Neural progenitor cell (in vitro differentiated cells): ENCODE measurements around the gene GABRA5. TPM values are rescaled to one million over a fixed set of nuclear protein-coding genes. Genes with fewer than 3 reads are reported as not detected.

Source experiments
- DNase-seq: peaks from one replicate; pipeline ENCODE4 v3.0.0-alpha.2; 2016; ENCODE audit warnings: low spot score
- H2AFZ ChIP-seq: fragments of 200-600 bp; sonication (generic); replicated peaks from 2 replicates; pipeline ENCODE4 v1.6.1; 2016; ENCODE audit warnings: antibody characterized with exemption
- H3F3A ChIP-seq: fragments of 200-600 bp; sonication (generic); 2 replicates; pipeline ENCODE4 v1.6.1; 2016; ENCODE audit warnings: antibody characterized with exemption, low read depth
- H3K27ac ChIP-seq: fragments of 200-600 bp; sonication (generic); 2 replicates; pipeline ENCODE4 v1.5.1; 2016; ENCODE audit warnings: mild to moderate bottlenecking
- H3K27me3 ChIP-seq: fragments of 200-600 bp; sonication (generic); 2 replicates; pipeline ENCODE4 v1.6.1; 2016; ENCODE audit warnings: mild to moderate bottlenecking, moderate library complexity
- H3K36me3 ChIP-seq: fragments of 200-600 bp; sonication (generic); 2 replicates; pipeline ENCODE4 v1.5.1; 2016
- H3K4me1 ChIP-seq: fragments of 200-600 bp; sonication (generic); 2 replicates; pipeline ENCODE4 v1.6.1; 2016; ENCODE audit warnings: mixed run types
- H3K4me2 ChIP-seq: fragments of 200-600 bp; sonication (generic); 2 replicates; pipeline ENCODE4 v1.6.1; 2016
- H3K4me3 ChIP-seq: fragments of 200-600 bp; sonication (generic); 2 replicates; pipeline ENCODE4 v1.5.1; 2016
- H3K79me2 ChIP-seq: fragments of 200-600 bp; sonication (generic); 2 replicates; pipeline ENCODE4 v1.6.1; 2016; ENCODE audit warnings: low read depth
- H3K9ac ChIP-seq: fragments of 200-600 bp; sonication (generic); 2 replicates; pipeline ENCODE4 v1.6.1; 2016
- H3K9me3 ChIP-seq: fragments of 200-600 bp; sonication (generic); 2 replicates; pipeline ENCODE4 v1.5.1; 2016; ENCODE audit warnings: low read depth
- H4K20me1 ChIP-seq: fragments of 200-600 bp; sonication (generic); 2 replicates; pipeline ENCODE4 v1.6.1; 2016; ENCODE audit warnings: low read depth
- H3K27ac Mint-ChIP-seq: 3 replicates; pipeline ENCODE4 v1.8.0; 2021; ENCODE audit warnings: mixed read lengths
- H3K27me3 Mint-ChIP-seq: 2 replicates; pipeline ENCODE4 v1.8.0; 2022; ENCODE audit warnings: low read depth, mild to moderate bottlenecking, inconsistent platforms, moderate library complexity, mixed read lengths; ENCODE audit not compliant: insufficient read depth
- H3K36me3 Mint-ChIP-seq: 3 replicates; pipeline ENCODE4 v1.8.0; 2021; ENCODE audit warnings: mixed read lengths
- H3K4me1 Mint-ChIP-seq: 3 replicates; pipeline ENCODE4 v1.8.0; 2021; ENCODE audit warnings: mixed read lengths
- H3K4me3 Mint-ChIP-seq: 3 replicates; pipeline ENCODE4 v1.8.0; 2021; ENCODE audit warnings: mild to moderate bottlenecking, moderate library complexity, mixed read lengths
- H3K9me3 Mint-ChIP-seq: 3 replicates; pipeline ENCODE4 v1.8.0; 2020; ENCODE audit warnings: mixed read lengths
- EZH2 ChIP-seq: fragments of 200-600 bp; sonication (generic); IDR thresholded peaks from 2 replicates; pipeline ENCODE4 v1.6.1; 2017; ENCODE audit warnings: antibody characterized with exemption, mild to moderate bottlenecking, moderate library complexity
- EZH2phosphoT487 ChIP-seq: fragments of 200-600 bp; sonication (generic); IDR thresholded peaks from 2 replicates; pipeline ENCODE4 v1.6.1; 2017; ENCODE audit warnings: antibody characterized with exemption
- total RNA-seq: library from RNA; depleted of rRNA; stranded (reverse); fragments of >200 nt; gene quantifications from 2 replicates; pipeline ENCODE4 v1.2.3, GENCODE V29; 2015; ENCODE audit warnings: low replicate concordance
- TF ChIP-seq, protein P1 (sequence below): fragments of 200-600 bp; sonication (generic); IDR thresholded peaks from 2 replicates; pipeline ENCODE4 v1.5.1; 2017; ENCODE audit warnings: antibody characterized with exemption, mild to moderate bottlenecking

GABRA5 gene
- total RNA-seq, 1 donor from 2014 or later, result 3.0 TPM

DNA sequence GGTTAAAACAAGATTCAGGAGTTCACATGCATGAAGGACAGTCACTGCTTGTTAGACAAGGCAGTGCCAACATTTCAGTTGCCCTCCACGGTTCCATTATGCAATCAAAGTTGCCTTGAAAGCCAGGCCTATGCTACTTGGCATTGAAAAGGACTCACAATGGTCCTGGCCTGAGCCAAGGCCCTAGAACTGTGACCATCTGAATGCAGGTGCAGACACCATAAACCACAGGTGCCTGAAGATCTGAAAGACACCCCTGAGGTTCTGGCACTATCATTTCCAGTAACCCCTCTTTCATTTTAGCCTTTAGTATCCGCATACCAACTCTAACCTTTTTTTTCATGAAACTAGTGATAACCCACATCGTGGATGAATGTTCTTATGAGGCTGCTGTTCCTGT is 2.8 kb downstream of the GABRA5 start:
- no peaks in the 10 kb centered on the region for H3K36me3 ChIP-seq
- Mint-ChIP-seq H3K4me3 (no peak overlapping the region), H3K9me3 (no peaks in the 10 kb centered on the region), H3K27ac (no peak overlapping the region), H3K27me3 (peaks cover 25% of the 10 kb centered on the region), H3K4me1 (peaks cover 15% of the 10 kb centered on the region), H3K36me3 (no peaks in the 10 kb centered on the region)
- DNase-seq, result no peak
- no peak overlapping the region for H3K4me3 ChIP-seq
- no peak overlapping the region for H3K27ac ChIP-seq
- no peaks in the 10 kb centered on the region for H4K20me1 ChIP-seq
- no peaks in the 10 kb centered on the region for H3K79me2 ChIP-seq
- no peaks in the 10 kb centered on the region for H3F3A ChIP-seq
- H3K27me3 ChIP-seq, result peaks cover 59% of the 10 kb centered on the region
- H3K4me2 ChIP-seq, result no peak overlapping the region
- H3K4me1 ChIP-seq, result peaks cover 7% of the 10 kb centered on the region
- H3K9ac ChIP-seq, result no peak overlapping the region
- TF ChIP-seq, protein P1, sequence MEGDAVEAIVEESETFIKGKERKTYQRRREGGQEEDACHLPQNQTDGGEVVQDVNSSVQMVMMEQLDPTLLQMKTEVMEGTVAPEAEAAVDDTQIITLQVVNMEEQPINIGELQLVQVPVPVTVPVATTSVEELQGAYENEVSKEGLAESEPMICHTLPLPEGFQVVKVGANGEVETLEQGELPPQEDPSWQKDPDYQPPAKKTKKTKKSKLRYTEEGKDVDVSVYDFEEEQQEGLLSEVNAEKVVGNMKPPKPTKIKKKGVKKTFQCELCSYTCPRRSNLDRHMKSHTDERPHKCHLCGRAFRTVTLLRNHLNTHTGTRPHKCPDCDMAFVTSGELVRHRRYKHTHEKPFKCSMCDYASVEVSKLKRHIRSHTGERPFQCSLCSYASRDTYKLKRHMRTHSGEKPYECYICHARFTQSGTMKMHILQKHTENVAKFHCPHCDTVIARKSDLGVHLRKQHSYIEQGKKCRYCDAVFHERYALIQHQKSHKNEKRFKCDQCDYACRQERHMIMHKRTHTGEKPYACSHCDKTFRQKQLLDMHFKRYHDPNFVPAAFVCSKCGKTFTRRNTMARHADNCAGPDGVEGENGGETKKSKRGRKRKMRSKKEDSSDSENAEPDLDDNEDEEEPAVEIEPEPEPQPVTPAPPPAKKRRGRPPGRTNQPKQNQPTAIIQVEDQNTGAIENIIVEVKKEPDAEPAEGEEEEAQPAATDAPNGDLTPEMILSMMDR, result no peak
- TF ChIP-seq EZH2 (no peak), EZH2phosphoT487 (no peak)
- no peaks in the 10 kb centered on the region for H3K9me3 ChIP-seq
- no peak overlapping the region for H2AFZ ChIP-seq

DNA sequence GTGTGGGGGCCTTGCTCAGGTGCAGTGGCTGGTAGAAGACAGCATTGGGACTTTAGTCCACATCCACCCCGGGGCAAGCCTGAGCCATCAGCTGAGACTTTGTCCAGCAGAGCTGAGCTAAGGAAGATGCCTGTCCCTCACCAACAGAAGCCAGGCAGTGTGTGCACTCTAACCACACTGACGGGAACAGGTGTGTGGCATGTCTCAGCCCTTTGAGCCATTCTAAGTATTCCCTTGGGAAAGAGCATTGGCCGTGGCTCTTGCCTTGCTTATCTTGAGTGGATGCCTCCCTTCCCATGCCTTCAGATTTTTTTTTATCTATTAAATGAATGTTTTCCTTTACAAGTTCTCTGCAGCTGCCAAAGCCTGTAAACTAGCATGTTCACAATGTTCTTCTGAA is 3.5 kb downstream of the GABRA5 start:
- TF ChIP-seq, protein P1, result no peak
- TF ChIP-seq EZH2 (no peak), EZH2phosphoT487 (no peak)
- no peak for DNase-seq
- no peaks in the 10 kb centered on the region for H3K36me3 Mint-ChIP-seq
- no peak overlapping the region for H3K27ac ChIP-seq
- H3F3A ChIP-seq, result no peaks in the 10 kb centered on the region
- peaks cover 25% of the 10 kb centered on the region for H3K27me3 Mint-ChIP-seq
- no peaks in the 10 kb centered on the region for H4K20me1 ChIP-seq
- no peaks in the 10 kb centered on the region for H3K9me3 Mint-ChIP-seq
- peaks cover 54% of the 10 kb centered on the region for H3K27me3 ChIP-seq
- H3K27ac Mint-ChIP-seq, result no peak overlapping the region
- H2AFZ ChIP-seq, result no peak overlapping the region
- no peak overlapping the region for H3K4me3 ChIP-seq
- no peak overlapping the region for H3K9ac ChIP-seq
- H3K4me1 Mint-ChIP-seq, result peaks cover 12% of the 10 kb centered on the region
- no peaks in the 10 kb centered on the region for H3K9me3 ChIP-seq
- H3K36me3 ChIP-seq, result no peaks in the 10 kb centered on the region
- no peaks in the 10 kb centered on the region for H3K79me2 ChIP-seq
- H3K4me3 Mint-ChIP-seq, result no peak overlapping the region
- peaks cover 7% of the 10 kb centered on the region for H3K4me1 ChIP-seq
- H3K4me2 ChIP-seq, result no peak overlapping the region

DNA sequence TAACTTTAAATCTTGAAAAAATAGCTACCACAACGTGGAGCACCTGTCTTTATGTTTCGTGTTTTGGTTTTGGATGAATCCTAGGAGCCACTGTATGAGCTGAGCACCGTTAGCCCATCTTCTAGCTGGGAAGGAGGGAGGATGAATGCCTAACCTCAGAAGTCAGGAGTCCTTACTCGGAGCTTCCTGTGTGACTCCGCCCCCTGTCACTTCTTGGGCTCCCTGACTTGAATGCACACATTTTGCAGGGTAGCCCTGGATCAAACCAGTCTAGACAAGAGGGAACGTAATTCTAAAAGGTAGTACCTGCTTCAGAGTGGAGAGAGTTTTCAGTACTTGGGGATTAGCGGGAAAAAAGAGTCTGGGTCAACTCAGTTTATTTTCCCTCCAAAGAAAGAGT is 5.3 kb downstream of the GABRA5 start:
- Histone ChIP-seq H3K4me1 (peaks cover 7% of the 10 kb centered on the region), H3K36me3 (no peaks in the 10 kb centered on the region), H4K20me1 (no peaks in the 10 kb centered on the region), H3K9ac (no peak overlapping the region), H3K27ac (no peak overlapping the region), H3K4me3 (no peak overlapping the region), H3K9me3 (no peaks in the 10 kb centered on the region), H3K4me2 (no peak overlapping the region), H3K27me3 (peaks cover 35% of the 10 kb centered on the region), H3K79me2 (no peaks in the 10 kb centered on the region), H3F3A (no peaks in the 10 kb centered on the region), H2AFZ (no peak overlapping the region)
- Mint-ChIP-seq H3K36me3 (no peaks in the 10 kb centered on the region), H3K27me3 (peaks cover 20% of the 10 kb centered on the region), H3K4me3 (no peak overlapping the region), H3K9me3 (no peaks in the 10 kb centered on the region), H3K27ac (no peak overlapping the region), H3K4me1 (peaks cover 6% of the 10 kb centered on the region)
- TF ChIP-seq, protein P1, result no peak
- no peak for TF ChIP-seq EZH2
- TF ChIP-seq EZH2phosphoT487, result no peak
- peak; percentile 47 for DNase-seq
